Measurements from ENCODE around the gene FGD6. TPM values are rescaled to one million over a fixed set of nuclear protein-coding genes. Genes with fewer than 3 reads are reported as not detected.
"Not testable (repeated sequence)": the region's sequence is repeated elsewhere in the genome, so short reads cannot be mapped to it uniquely, and the experiment has no call there.

The FGD6 gene
- total and polyA plus RNA-seq, 11 donors, result 2.8 to 29.1 (median 18.5) TPM

GRCh38 chr12:95198914-95199313, 18.4 kb downstream of the FGD6 start:
- no peak overlapping the region for H3K27ac ChIP-seq
- H3K27me3 ChIP-seq, result no peaks in the 10 kb centered on the region
- intact Hi-C loops (cut with DNase I), result no loop called here
- TF ChIP-seq POLR2A (IDR thresholded peaks at IDR 0.05) (no peak), CTCF (IDR thresholded peaks at IDR 0.05) (no peak)
- H3K4me3 ChIP-seq, result no peak overlapping the region
- ATAC-seq (no peak), DNase-seq (no peak)
- H3K4me1 ChIP-seq, result peaks cover 0 to 41% (median 32%) of the 10 kb centered on the region in 12 donors
- 90 to 96% (median 95%) methylated on average over 4 of the region's 4 CpGs for whole genome bisulfite sequencing, 4 donors
- H3K9me3 ChIP-seq, result no peaks in the 10 kb centered on the region
- no peaks in the 10 kb centered on the region for H3K36me3 ChIP-seq

- WGBS, 4 donors, result 83 to 93% (median 88%) methylated on average over 2 of the region's 2 CpGs
- no peak for TF ChIP-seq POLR2A (IDR thresholded peaks at IDR 0.05)
- TF ChIP-seq CTCF (IDR thresholded peaks at IDR 0.05), result no peak
- no peak for DNase-seq
- Histone ChIP-seq H3K36me3 (no peaks in the 10 kb centered on the region), H3K4me3 (no peak overlapping the region), H3K9me3 (no peaks in the 10 kb centered on the region), H3K27ac (no peak overlapping the region), H3K27me3 (no peaks in the 10 kb centered on the region), H3K4me1 (peaks cover 0 to 29% (median 20%) of the 10 kb centered on the region in 12 donors)
- intact Hi-C loops (cut with DNase I), result no loop called here
- no peak for ATAC-seq
These were observed 19.6 kb downstream of the FGD6 start for GRCh38 chr12:95197636-95198035.

GRCh38 chr12:95196875-95197569, 20.2 kb downstream of the FGD6 start:
- H3K4me3 ChIP-seq; intact Hi-C loops (cut with DNase I); DNase-seq; H3K27me3 ChIP-seq; H3K27ac ChIP-seq; ATAC-seq; H3K9me3 ChIP-seq; H3K36me3 ChIP-seq: not testable (repeated sequence)
- H3K4me1 ChIP-seq, result peaks cover 0 to 23% (median 17%) of the 10 kb centered on the region in 12 donors
- 95 to 98% (median 96%) methylated on average over 7 of the region's 7 CpGs for WGBS, 4 donors

GRCh38 chr12:95195122-95195521, 22.1 kb downstream of the FGD6 start:
- no peaks in the 10 kb centered on the region for H3K9me3 ChIP-seq
- intact Hi-C loops (cut with DNase I), result no loop called here
- H3K27me3 ChIP-seq, result no peaks in the 10 kb centered on the region
- no peaks in the 10 kb centered on the region for H3K36me3 ChIP-seq
- ATAC-seq, result no peak
- TF ChIP-seq CTCF (IDR thresholded peaks at IDR 0.05), result no peak
- TF ChIP-seq POLR2A (IDR thresholded peaks at IDR 0.05), result no peak
- no peak for DNase-seq
- H3K4me1 ChIP-seq, result peaks cover 0 to 10% (median 1%) of the 10 kb centered on the region in 12 donors
- no peak overlapping the region for H3K4me3 ChIP-seq
- 89 to 91% (median 91%) methylated on average over 3 of the region's 3 CpGs for WGBS, 4 donors
- H3K27ac ChIP-seq, result no peak overlapping the region

- no peak for ATAC-seq
- Histone ChIP-seq H3K36me3 (no peaks in the 10 kb centered on the region), H3K4me1 (peaks cover 0 to 6% (median 0%) of the 10 kb centered on the region in 12 donors), H3K4me3 (no peak overlapping the region), H3K27me3 (no peaks in the 10 kb centered on the region), H3K9me3 (no peaks in the 10 kb centered on the region), H3K27ac (no peak overlapping the region)
- 88 to 96% (median 92%) methylated on average over 3 of the region's 3 CpGs for WGBS, 4 donors
- TF ChIP-seq CTCF (IDR thresholded peaks at IDR 0.05) (no peak), POLR2A (IDR thresholded peaks at IDR 0.05) (no peak)
- intact Hi-C loops (cut with DNase I), result no loop called here
- no peak for DNase-seq
These were observed 24.1 kb downstream of the FGD6 start for GRCh38 chr12:95193139-95193538.
